ENCODE data around the gene PCNT.

Gene PCNT

GRCh38 chr21:46334351-46335140 is 10.6 kb downstream of the PCNT start:
- no peak for TF ChIP-seq CTCF (IDR thresholded peaks at IDR 0.05; ENCODE audit: control insufficient read depth, insufficient read depth, low read depth, low read length, missing control alignments)
- H3K4me3 ChIP-seq (ENCODE audit: control insufficient read depth, low read depth, low read length), result no peak overlapping the region
- no peak for DNase-seq (ENCODE audit: low read depth)

- DNase-seq (ENCODE audit: low read depth), result no peak
- no peak for TF ChIP-seq CTCF (IDR thresholded peaks at IDR 0.05; ENCODE audit: control insufficient read depth, insufficient read depth, low read depth, low read length, missing control alignments)
- no peak overlapping the region for H3K4me3 ChIP-seq (ENCODE audit: control insufficient read depth, low read depth, low read length)
These were observed 12.6 kb downstream of the PCNT start for GRCh38 chr21:46336603-46337002.

- no peak for TF ChIP-seq CTCF (IDR thresholded peaks at IDR 0.05; ENCODE audit: control insufficient read depth, insufficient read depth, low read depth, low read length, missing control alignments)
- DNase-seq (ENCODE audit: low read depth), result no peak
- no peak overlapping the region for H3K4me3 ChIP-seq (ENCODE audit: control insufficient read depth, low read depth, low read length)
These were observed 17.0 kb downstream of the PCNT start for GRCh38 chr21:46340998-46341397.

DNA sequence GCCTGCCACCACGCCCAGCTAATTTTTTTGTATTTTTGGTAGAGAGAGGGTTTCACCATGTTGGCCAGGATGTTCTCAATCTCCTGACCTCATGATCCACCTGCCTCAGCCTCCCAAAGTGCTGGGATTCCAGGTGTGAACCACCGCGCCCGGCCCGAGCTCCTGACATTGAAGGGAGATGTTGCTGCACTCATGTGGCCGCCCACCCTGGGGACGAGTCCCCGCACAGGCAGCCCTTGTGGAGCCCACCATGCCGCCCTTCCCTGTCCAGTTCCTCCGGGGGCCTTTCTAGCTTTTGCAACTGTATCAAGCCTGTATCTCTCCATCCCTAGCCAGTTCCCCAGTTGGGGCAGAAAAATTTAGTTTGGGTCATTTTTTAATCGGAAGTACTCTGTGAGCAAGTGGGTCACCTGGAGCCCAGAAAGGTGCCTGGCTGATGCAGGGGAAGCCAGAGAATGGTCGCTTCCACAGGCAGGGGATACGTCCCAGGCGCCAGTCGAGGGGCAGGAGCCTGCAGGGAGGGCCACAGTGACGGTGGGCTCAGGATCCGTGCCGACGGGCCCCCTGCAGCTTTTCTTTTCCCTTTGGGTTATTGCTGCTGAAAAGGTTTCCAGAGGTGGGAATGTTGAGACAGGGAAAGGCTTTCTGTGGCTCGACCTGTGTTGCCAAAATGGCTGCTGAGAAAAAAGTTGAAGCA is 20.4 kb downstream of the PCNT start:
- H3K4me3 ChIP-seq (ENCODE audit: control insufficient read depth, low read depth, low read length), result no peak overlapping the region
- DNase-seq (ENCODE audit: low read depth), result no peak
- no peak for TF ChIP-seq CTCF (IDR thresholded peaks at IDR 0.05; ENCODE audit: control insufficient read depth, insufficient read depth, low read depth, low read length, missing control alignments)

DNA sequence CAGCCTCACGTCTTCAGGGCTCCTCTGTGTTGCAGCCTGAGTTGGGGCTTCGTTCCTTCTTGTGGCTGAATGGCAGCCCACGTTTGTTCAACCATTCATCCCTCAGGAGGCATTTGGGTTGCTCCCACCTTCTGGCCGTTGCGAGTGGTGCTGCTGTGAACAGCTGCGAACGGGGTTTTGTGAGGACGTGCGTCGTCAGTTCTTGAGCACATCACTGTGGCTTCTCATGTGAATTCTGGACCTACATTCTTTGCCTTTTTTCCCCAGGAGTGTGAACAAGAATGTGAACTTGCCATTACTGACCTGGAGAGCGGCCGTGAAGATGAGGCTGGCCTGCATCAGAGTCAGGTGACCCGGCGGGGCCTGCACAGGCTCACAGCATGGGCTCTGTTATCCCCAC is 21.9 kb downstream of the PCNT start:
- H3K4me3 ChIP-seq (ENCODE audit: control insufficient read depth, low read depth, low read length), result no peak overlapping the region
- no peak for TF ChIP-seq CTCF (IDR thresholded peaks at IDR 0.05; ENCODE audit: control insufficient read depth, insufficient read depth, low read depth, low read length, missing control alignments)
- DNase-seq (ENCODE audit: low read depth), result no peak

DNA sequence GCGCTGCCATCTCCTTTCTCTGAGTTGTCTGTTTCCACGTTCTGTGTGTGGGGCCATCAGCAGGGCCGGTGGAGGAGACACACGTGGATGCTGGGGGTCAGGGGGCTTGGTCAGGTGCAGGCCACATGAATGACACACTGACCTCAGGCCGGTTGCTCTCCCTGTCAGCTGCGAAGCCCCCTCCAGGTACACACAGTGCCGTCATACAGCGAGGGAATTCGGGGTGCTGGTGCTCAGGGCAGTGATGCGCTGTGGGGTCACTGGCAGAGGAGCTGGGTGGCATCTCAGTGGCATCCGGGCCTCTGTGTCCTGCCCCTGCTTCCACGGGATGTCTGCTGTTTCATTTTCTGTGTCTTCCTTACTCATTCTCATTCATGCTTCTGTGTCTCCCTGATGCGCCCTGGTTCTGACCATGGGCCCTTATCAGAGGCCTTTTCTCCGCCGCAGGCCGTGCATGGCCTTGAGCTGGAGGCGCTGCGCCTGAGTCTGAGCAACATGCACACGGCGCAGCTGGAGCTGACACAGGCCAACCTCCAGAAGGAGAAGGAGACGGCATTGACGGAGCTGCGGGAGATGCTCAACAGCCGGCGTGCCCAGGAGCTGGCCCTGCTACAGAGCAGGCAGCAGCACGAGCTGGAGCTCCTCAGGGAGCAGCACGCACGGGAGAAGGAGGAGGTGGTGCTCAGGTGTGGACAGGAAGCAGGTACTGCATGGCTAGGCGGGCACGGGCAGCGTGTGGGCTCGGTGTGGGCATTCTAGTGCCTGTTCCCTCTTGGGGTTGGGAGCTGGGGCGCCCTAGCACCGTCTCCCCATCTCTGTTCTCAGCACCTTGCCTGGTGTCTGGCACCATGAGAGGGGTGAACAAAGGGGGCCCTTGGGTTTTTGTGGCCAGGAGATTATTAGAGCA is 22.6 kb downstream of the PCNT start:
- no peak for TF ChIP-seq CTCF (IDR thresholded peaks at IDR 0.05; ENCODE audit: control insufficient read depth, insufficient read depth, low read depth, low read length, missing control alignments)
- DNase-seq (ENCODE audit: low read depth), result no peak
- H3K4me3 ChIP-seq (ENCODE audit: control insufficient read depth, low read depth, low read length), result no peak overlapping the region

Measured in AG09309 (cell line).